Measurements from ENCODE around the gene EPHB3.
"Not testable (repeated sequence)": the region's sequence is repeated elsewhere in the genome, so short reads cannot be mapped to it uniquely, and the experiment has no call there.

DNA sequence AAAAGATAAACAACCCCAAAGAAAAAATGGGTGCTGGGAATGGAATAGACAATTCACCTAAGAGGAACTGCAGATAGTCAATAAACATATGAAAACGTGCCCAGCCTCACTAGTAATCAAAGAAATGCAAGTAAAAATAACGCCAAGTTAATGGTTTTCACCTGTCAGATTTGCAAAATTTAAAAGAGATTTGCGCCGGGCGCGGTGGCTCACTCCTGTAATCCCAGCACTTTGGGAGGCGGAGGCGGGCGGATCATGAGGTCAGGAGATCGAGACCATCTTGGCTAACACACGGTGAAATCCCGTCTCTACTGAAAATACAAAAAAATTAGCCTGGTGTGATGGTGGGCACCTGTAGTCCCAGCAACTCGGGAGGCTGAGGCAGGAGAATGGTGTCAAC lies 60.6 kb downstream of the EPHB3 start:
- TF ChIP-seq POLR2A, POLR2AphosphoS5 (IDR thresholded peaks at IDR 0.05): not testable (repeated sequence)

Data from sigmoid colon (tissue), 4 donors.